ENCODE data around the gene CNP. TPM values are rescaled to one million over a fixed set of nuclear protein-coding genes. Genes with fewer than 3 reads are reported as not detected.

CNP gene
- total RNA-seq, 1 experiment from 2014 or later, result 78.5 TPM

DNA sequence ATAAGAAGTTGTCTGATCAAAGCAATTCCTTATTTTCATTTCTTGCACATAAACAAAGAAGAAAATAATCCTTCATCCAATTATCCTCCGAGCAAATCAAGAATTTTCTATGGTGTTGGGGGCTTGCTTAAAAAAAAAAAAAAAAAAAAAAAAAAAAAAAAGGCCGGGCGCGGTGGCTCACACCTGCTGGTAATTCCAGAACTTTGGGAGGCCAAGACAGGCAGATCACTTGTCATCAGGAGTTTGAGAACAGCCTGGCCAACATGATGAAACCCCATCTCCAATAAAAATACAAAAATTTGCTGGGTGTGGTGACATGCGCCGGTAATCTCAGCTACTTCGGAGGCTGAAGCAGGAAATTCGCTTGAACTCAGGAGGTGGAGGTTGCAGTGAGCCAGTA lies 19.3 kb downstream of the CNP start:
- Histone ChIP-seq H3K23ac (ENCODE audit: insufficient read length, low read depth, low read length) (no peak overlapping the region), H2BK5ac (ENCODE audit: insufficient read length, low read length) (no peak overlapping the region), H4K20me1 (ENCODE audit: control insufficient read depth, insufficient read depth, insufficient read length) (no peaks in the 10 kb centered on the region), H3K4me2 (ENCODE audit: insufficient read depth, insufficient read length, low read length) (no peak overlapping the region), H3K4me1 (ENCODE audit: insufficient read depth, low read length) (no peaks in the 10 kb centered on the region), H3K27ac (ENCODE audit: insufficient read length, low read depth, low read length) (no peak overlapping the region), H3K14ac (ENCODE audit: insufficient read depth, low read length) (no peak overlapping the region), H2BK120ac (ENCODE audit: low read depth, low read length, poor library complexity, severe bottlenecking) (no peak overlapping the region), H3K27me3 (ENCODE audit: insufficient read depth, low read length) (no peaks in the 10 kb centered on the region), H3K79me2 (ENCODE audit: insufficient read depth, low read length) (no peaks in the 10 kb centered on the region), H3K18ac (ENCODE audit: insufficient read length, low read depth, low read length) (no peak overlapping the region), H4K91ac (ENCODE audit: insufficient read length, low read depth, low read length) (no peak overlapping the region), H3K79me1 (ENCODE audit: insufficient read depth, low read depth, low read length, poor library complexity, severe bottlenecking) (no peaks in the 10 kb centered on the region), H4K8ac (replicated peaks; ENCODE audit: insufficient read length, low read depth, low read length) (no peak overlapping the region), H2AK5ac (ENCODE audit: insufficient read length, low read length) (no peak overlapping the region), H3K9me3 (ENCODE audit: control insufficient read depth, low read depth, low read length) (no peaks in the 10 kb centered on the region), H3K23me2 (ENCODE audit: insufficient read length, low read depth, low read length, poor library complexity, severe bottlenecking) (no peaks in the 10 kb centered on the region), H4K5ac (ENCODE audit: insufficient read length, low read depth, low read length) (no peak overlapping the region), H2BK20ac (ENCODE audit: low read depth, low read length, poor library complexity, severe bottlenecking) (no peak overlapping the region), H2BK15ac (ENCODE audit: low read depth, low read length) (no peak overlapping the region), H3K56ac (ENCODE audit: insufficient read length, low read depth, low read length) (no peak overlapping the region), H3T11ph (ENCODE audit: low read length) (no peak overlapping the region), H2AFZ (ENCODE audit: low read length) (no peak overlapping the region), H3K4ac (ENCODE audit: low read depth, low read length) (no peak overlapping the region), H2BK12ac (ENCODE audit: insufficient read length, low read depth, low read length) (no peak overlapping the region), H3K9ac (ENCODE audit: extremely low read depth, insufficient read length, low read length) (no peak overlapping the region)
- no peak overlapping the region for H3K4me3 Mint-ChIP-seq
- no peaks in the 10 kb centered on the region for H3K4me1 Mint-ChIP-seq
- WGBS (ENCODE audit: extremely low coverage, insufficient read length, low lambda C conversion rate), result no CpG with 5 or more reads among the region's 8 CpGs
- no peak for DNase-seq
- no peaks in the 10 kb centered on the region for H3K27me3 Mint-ChIP-seq (ENCODE audit: low read depth)
- peaks cover 55 to 98% (median 94%) of the 10 kb centered on the region in 3 experiments for H3K36me3 Mint-ChIP-seq (ENCODE audit: insufficient read depth in 1 of 3, low read depth in 3 of 3)
- H3K27ac Mint-ChIP-seq, result peak overlapping the region in 1 of 3 experiments; percentile 55; a peak in 1 of 7 replicates
- no peaks in the 10 kb centered on the region for H3K9me3 Mint-ChIP-seq
- no peak for TF ChIP-seq CTCF (conservative IDR thresholded peaks at IDR 0.05)
